HepG2 (cell line): Measurements from ENCODE around the gene FASTKD3. TPM values are rescaled to one million over a fixed set of nuclear protein-coding genes. Genes with fewer than 3 reads are reported as not detected.
A peak's percentile ranks its signal among the peaks of the same experiment; 100 is the strongest.

ENCODE experiments used
- BRD4 ChIP-seq: sonication (generic); formaldehyde crosslinking; IDR thresholded peaks from 2 replicates; pipeline ENCODE4 v1.4.0; 2020; ENCODE audit warnings: missing genetic modification reagents
- HNRNPK ChIP-seq: fragments of 200-400 bp; formaldehyde crosslinking; IDR thresholded peaks from 2 replicates; pipeline ENCODE4 v1.6.1; 2018; ENCODE audit warnings: low read length, low read depth, moderate library complexity, mild to moderate bottlenecking; ENCODE audit not compliant: poor library complexity, severe bottlenecking
- KLF15 ChIP-seq: sonication (generic); formaldehyde crosslinking; IDR thresholded peaks from 2 replicates; pipeline ENCODE4 v1.8.1; 2023; ENCODE audit warnings: borderline replicate concordance, mild to moderate bottlenecking, inconsistent platforms, missing genetic modification reagents, mixed read lengths
- MAX ChIP-seq: IDR thresholded peaks from 2 replicates; pipeline ENCODE4 v1.6.1; 2012; ENCODE audit warnings: inconsistent platforms
- MED8 ChIP-seq: sonication (generic); formaldehyde crosslinking; IDR thresholded peaks from 2 replicates; pipeline ENCODE4 v1.8.1; 2023; ENCODE audit warnings: mild to moderate bottlenecking, missing genetic modification reagents; ENCODE audit not compliant: insufficient replicate concordance
- MXI1 ChIP-seq: IDR thresholded peaks from 3 replicates; pipeline ENCODE4 v1.6.1; 2012; ENCODE audit warnings: low read depth, low read length, inconsistent platforms, borderline replicate concordance
- MYPOP ChIP-seq: sonication (generic); formaldehyde crosslinking; IDR thresholded peaks from 2 replicates; pipeline ENCODE4 v1.8.1; 2023; ENCODE audit warnings: mild to moderate bottlenecking, moderate library complexity, missing genetic modification reagents
- POGZ ChIP-seq: sonication (generic); formaldehyde crosslinking; IDR thresholded peaks from 2 replicates; pipeline ENCODE4 v1.4.0; 2020; ENCODE audit warnings: mild to moderate bottlenecking, missing genetic modification reagents
- SALL1 ChIP-seq: sonication (generic); formaldehyde crosslinking; IDR thresholded peaks from 2 replicates; pipeline ENCODE4 v1.8.0; 2022; ENCODE audit warnings: mild to moderate bottlenecking, missing genetic modification reagents
- SIX4 ChIP-seq: sonication (generic); formaldehyde crosslinking; IDR thresholded peaks from 2 replicates; pipeline ENCODE4 v1.4.0; 2020; ENCODE audit warnings: missing genetic modification reagents
- THAP7 ChIP-seq: sonication (generic); formaldehyde crosslinking; IDR thresholded peaks from 2 replicates; pipeline ENCODE4 v1.8.1; 2023; ENCODE audit warnings: mild to moderate bottlenecking, missing genetic modification reagents
- ZBTB46 ChIP-seq: sonication (generic); formaldehyde crosslinking; IDR thresholded peaks from 2 replicates; pipeline ENCODE4 v1.4.0; 2020; ENCODE audit warnings: mild to moderate bottlenecking, missing genetic modification reagents, borderline replicate concordance
- ZC3H13 ChIP-seq: sonication (generic); formaldehyde crosslinking; IDR thresholded peaks from 2 replicates; pipeline ENCODE4 v1.8.1; 2023; ENCODE audit warnings: mild to moderate bottlenecking, missing genetic modification reagents, moderate library complexity
- ZNF547 ChIP-seq: sonication (generic); formaldehyde crosslinking; IDR thresholded peaks from 2 replicates; pipeline ENCODE4 v1.5.1; 2020; ENCODE audit warnings: mild to moderate bottlenecking, missing genetic modification reagents
- ZNF570 ChIP-seq: sonication (generic); formaldehyde crosslinking; IDR thresholded peaks from 2 replicates; pipeline ENCODE4 v1.4.0; 2020; ENCODE audit warnings: mild to moderate bottlenecking, missing genetic modification reagents, borderline replicate concordance
- ZNF644 ChIP-seq: IDR thresholded peaks from 2 replicates; pipeline ENCODE4 v1.6.1; 2016; ENCODE audit warnings: low read depth
- ZNF687 ChIP-seq: sonication (generic); formaldehyde crosslinking; IDR thresholded peaks from 2 replicates; pipeline ENCODE4 v1.5.1; 2020; ENCODE audit warnings: mild to moderate bottlenecking, missing genetic modification reagents, moderate library complexity
- polyA plus RNA-seq, 8 experiments: library from polyadenylated mRNA; depleted of rRNA in 3 of 8; stranded (reverse) in 7 of 8; unstranded in 1 of 8; fragments of >200 nt; fragmentation: Illumina TruSeq in 4 of 8; extraction: Trizol in 4 of 8; gene quantifications; 2 replicates each; pipeline versions ENCODE4 v1.2.1 to v1.2.3, GENCODE V29; 2011 to 2016; ENCODE audit warnings: low read depth in 4 of 8, missing spikeins in 1 of 8, mixed read lengths in 1 of 8; ENCODE audit not compliant: insufficient read depth in 1 of 8
- total RNA-seq, 5 experiments: library from RNA; depleted of rRNA; stranded (reverse); fragments of >200 nt; fragmentation: Illumina TruSeq; extraction: Trizol; gene quantifications; 2 replicates each; pipeline ENCODE4 v1.2.3, GENCODE V29; 2016; ENCODE audit warnings: low read depth in 1 of 5
- TF ChIP-seq, protein P1 (sequence below): sonication (generic); formaldehyde crosslinking; IDR thresholded peaks from 2 replicates; pipeline ENCODE4 v1.5.0; 2020; ENCODE audit warnings: mild to moderate bottlenecking, missing genetic modification reagents, moderate library complexity

The FASTKD3 gene
- total and polyA plus RNA-seq, 2 of the 13 experiments (the other 11 are each of a cell fraction or from before 2014, with no cell fraction given) = 6.9 to 17.8 TPM

DNA sequence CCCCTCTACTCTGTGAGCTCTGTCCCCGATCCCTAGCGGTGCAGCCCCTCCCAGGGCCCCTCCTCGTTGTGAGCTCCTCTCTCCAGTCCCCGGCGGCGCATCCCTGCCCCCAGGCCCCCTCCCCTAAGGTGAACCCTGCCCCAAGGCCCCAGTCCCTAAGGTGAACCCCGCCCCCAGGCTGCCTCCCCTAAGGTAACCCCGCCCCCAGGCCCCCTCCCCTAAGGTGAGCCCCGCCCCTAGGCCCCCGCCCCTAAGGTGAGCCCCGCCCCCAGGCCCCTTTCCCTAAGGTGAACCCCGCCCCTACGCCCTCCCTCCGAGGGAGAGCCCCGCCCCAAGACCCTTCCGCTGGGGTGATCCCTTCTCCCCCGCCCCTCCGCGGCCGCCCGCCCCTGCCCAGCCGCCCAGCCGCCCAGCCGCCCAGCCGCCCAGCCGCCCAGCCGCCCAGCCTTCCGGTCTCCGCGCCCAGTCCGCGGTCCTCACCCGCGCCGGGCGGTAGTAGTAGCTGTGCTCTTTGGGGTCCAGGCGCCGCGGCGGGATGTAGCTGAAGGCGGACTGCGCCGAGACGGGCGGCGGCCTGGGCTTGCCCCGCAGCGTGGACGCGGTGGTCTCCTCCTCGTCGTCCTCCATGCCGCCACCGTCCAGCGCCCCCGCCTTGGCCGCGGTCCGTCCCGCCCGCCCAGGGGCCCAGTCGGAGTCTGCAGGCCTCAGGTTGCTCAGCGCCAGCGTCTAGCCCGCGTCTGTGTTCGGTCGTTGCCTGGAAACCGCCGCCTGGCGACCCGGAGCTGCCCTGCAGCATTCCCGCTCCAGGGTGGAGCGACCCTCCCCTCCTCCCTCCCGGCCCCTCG lies 18.2 kb downstream of the FASTKD3 start, which contains the start of gene CFAP90 (continued):
- peak; percentile 42; the same call in 1 of the 2 replicates for TF ChIP-seq MAX
- no peak for TF ChIP-seq ZBTB46
- TF ChIP-seq POGZ = no peak
- TF ChIP-seq ZC3H13 (CRISPR knock-in tag) = no peak
- no peak for TF ChIP-seq BRD4 (CRISPR knock-in tag)
- TF ChIP-seq ZNF570 = no peak
- peak; percentile 53; the same call in 1 of the 2 replicates for TF ChIP-seq MYPOP (CRISPR knock-in tag)
- TF ChIP-seq, protein P1, sequence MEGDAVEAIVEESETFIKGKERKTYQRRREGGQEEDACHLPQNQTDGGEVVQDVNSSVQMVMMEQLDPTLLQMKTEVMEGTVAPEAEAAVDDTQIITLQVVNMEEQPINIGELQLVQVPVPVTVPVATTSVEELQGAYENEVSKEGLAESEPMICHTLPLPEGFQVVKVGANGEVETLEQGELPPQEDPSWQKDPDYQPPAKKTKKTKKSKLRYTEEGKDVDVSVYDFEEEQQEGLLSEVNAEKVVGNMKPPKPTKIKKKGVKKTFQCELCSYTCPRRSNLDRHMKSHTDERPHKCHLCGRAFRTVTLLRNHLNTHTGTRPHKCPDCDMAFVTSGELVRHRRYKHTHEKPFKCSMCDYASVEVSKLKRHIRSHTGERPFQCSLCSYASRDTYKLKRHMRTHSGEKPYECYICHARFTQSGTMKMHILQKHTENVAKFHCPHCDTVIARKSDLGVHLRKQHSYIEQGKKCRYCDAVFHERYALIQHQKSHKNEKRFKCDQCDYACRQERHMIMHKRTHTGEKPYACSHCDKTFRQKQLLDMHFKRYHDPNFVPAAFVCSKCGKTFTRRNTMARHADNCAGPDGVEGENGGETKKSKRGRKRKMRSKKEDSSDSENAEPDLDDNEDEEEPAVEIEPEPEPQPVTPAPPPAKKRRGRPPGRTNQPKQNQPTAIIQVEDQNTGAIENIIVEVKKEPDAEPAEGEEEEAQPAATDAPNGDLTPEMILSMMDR = peak; percentile 48
- TF ChIP-seq MXI1 = peak; percentile 85; the same call in 2 of the 3 replicates
- no peak for TF ChIP-seq ZNF547 (CRISPR knock-in tag)
- TF ChIP-seq ZNF687 (CRISPR knock-in tag) = peak; percentile 69
- TF ChIP-seq SALL1 = peak; percentile 41; the same call in 1 of the 2 replicates
- TF ChIP-seq MED8 = no peak
- TF ChIP-seq SIX4 (CRISPR knock-in tag) = no peak
- TF ChIP-seq HNRNPK = peak; percentile 62
- TF ChIP-seq THAP7 (CRISPR knock-in tag) = no peak
- TF ChIP-seq KLF15 (CRISPR knock-in tag) = no peak
- TF ChIP-seq ZNF644 = no peak
